ENCODE data around the gene GRHL3.

- no peak for TF ChIP-seq CTCF (IDR thresholded peaks at IDR 0.05; ENCODE audit: insufficient read depth, low read depth, low read length)
- no peak for TF ChIP-seq EZH2 (IDR thresholded peaks at IDR 0.05; ENCODE audit: insufficient read depth, low read length)
Measured at GRCh38 chr1:24294228-24294672, 24.9 kb upstream of the GRHL3 start.
